Measurements from ENCODE around the gene TEX53.

Gene TEX53

DNA sequence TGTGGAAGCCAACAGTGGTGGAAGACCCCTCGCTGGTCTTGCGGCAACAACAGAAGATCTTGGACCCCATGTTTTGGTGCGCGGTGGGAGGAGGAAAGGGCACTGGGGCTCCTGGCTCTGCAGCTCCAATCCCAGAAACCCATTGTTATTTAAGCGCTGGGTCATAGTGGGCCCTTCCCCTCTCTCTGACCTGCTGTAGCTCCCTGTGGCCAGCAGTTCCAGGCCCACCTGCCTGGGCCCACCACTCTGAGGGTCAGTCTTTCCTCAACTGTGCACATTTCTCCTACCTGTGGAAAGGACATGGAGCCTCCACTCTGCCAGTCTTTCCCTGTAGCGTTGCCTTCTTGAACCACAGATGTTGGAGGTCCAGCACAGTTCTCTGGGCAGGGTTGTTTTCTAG lies at the start of gene TEX53:
TSS of gene TEX53 (minus strand) at position 101 of the 400 bp plus-strand sequence. CDS start at position 70, 31 bp downstream.
- DNase-seq: no peak

DNA sequence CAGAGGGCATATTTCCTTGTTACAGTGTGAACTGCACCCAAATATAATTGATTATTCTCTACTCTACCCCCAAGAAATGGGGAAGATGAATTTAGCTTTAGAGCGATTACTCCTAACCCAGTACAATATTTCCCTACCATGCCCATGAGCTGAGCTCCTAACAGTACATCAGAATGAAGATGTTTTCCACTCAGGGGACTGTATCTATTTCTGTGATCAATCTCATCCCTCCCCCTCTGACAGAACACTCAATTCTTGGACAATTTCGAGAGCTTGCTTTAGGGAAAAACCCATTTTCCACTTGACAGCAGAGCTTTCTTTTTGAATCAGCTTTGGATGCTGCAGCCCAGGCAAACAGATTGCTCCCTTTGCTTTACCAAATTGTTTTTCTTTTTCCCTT lies 49.1 kb upstream of the TEX53 start:
- DNase-seq: no peak

- no peak for DNase-seq
These were observed 44.4 kb upstream of the TEX53 start for GRCh38 chr9:114701988-114702387.

DNA sequence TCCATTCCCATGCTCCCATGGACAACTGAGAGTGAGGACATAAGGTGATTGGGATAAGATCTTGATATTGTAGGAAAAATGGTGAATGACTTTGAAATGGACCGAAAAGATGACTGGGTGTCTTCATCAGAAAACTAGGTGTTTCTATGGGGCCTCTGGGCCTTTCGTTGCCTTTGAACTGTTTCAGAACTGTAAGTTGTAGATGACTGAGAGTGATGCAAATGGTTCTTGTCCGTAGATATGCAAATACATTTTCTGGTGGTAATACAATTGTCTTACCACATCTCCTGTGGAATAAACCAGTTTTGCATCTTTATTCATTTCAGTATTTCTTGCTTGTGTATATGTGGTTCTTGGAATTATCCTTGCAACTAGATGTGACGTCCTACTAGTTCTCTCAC lies 40.3 kb upstream of the TEX53 start:
- DNase-seq: peak; percentile 65

GRCh38 chr9:114696814-114697544 lies 39.4 kb upstream of the TEX53 start:
- DNase-seq: peak; percentile 84

- no peak for DNase-seq
These were observed 38.3 kb upstream of the TEX53 start for GRCh38 chr9:114695948-114696347.

DNA sequence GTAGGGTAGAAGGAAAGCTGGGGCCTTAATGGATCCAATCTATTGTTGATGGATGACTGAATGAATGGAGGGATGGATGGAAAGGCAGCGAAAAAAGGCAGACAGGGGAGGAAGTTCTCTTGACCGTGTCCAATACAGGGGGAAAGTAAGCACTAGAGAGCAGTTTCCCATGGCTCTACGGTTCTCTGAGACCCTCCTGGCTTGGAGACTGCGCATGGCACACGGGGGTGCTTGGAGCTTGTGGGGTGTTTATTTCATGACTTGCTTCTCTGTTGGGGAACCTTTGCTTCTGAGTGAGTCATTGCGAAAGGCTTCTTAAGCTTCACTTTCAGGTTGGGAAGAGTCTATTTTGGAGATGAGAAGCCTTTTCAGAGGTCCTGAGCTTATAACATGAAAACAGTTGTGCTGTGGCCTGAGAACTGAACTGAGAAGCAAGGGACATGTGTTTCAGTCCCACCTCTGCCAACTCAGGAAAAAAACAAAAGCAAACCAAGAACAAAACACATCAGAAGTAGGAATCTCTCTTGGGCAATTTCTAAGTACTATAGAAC lies 37.2 kb upstream of the TEX53 start:
- DNase-seq: peak; percentile 66

GRCh38 chr9:114694146-114694545 lies 36.5 kb upstream of the TEX53 start:
- no peak for DNase-seq

- DNase-seq: no peak
These were observed 35.7 kb upstream of the TEX53 start for GRCh38 chr9:114693248-114693855.

- peak; percentile 65 for DNase-seq
These were observed 34.3 kb upstream of the TEX53 start for GRCh38 chr9:114691956-114692295.

- DNase-seq: peak; percentile 87
These were observed 33.7 kb upstream of the TEX53 start for GRCh38 chr9:114691046-114691955.

DNA sequence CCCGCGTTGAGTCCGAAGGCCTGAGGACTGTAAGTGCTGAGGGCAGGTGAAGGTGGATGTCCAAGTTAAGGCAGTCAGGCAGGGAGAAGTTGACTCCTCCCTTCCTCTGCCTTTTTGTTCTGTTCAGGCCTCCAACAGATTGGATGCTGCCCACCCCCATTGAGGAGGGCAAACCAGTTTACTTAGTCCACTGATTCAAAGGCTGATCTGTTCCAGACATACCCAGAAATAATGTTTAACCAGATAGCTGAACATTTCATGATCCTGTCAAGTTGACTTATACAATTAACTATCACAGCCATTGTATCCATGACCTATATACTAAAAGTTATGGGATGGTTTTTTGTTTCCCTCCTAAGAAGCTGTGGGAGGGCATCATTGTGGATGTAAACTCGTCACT lies 32.7 kb upstream of the TEX53 start:
- DNase-seq: no peak

DNA sequence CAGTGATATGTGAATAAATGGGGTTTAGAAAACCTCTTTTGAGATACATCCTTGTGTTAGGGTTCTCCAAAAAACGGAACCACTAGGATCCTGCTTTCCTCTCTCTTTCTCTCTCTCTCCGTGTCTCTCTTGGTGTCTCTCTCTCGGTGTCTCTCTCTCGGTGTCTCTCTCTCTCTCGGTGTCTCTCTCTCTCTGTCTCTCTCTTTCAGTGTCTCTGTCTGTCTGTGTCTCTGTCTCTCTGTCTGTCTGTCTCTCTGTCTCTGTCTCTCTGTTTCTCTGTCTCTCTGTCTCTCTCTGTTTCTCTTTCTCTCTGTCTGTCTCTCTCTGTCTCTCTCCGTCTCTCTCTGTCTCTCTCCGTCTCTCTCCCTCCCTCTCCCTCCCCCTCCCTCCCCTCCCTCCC lies 32.2 kb upstream of the TEX53 start:
- no peak for DNase-seq

GRCh38 chr9:114688909-114689610 lies 31.5 kb upstream of the TEX53 start:
- DNase-seq: no peak

GRCh38 chr9:114688379-114688778 lies 30.8 kb upstream of the TEX53 start:
- DNase-seq: no peak

DNA sequence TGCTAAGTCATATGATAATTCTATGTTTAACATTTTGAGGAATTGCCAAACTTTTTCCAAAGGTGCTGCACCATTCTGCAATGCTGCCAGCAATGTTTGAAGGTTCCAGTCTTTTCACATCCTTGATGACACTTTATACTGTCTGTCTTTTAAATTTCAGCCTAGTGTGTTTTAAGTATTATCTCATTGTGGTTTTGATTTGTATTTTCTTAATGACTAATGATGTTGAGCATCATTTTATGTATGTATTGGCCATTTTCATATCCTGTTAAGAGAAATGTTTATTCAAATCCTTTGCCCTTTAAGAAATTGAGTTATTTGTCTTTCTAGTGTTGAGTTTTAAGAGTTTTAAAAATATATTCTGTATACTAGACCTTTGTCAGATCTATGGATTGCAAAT lies 29.4 kb upstream of the TEX53 start:
- DNase-seq: no peak

DNA sequence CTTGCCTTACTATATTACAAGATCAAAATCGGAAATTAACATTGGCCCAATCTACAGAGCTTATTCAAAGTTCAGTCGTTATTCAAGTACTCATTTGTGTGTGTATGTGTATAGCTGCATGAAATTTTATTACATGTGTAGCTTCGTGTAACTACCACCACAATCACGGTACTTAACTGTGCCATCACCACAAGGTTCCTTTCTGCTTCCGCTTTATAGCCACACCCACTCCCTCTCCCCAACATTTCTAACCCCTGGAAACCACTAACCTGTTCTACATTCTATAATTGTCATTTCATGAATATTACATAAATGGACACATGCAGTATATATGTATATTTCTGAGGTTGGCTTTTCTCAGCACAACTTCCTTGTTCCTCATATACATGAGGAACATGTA lies 28.3 kb upstream of the TEX53 start:
- no peak for DNase-seq

- peak; percentile 71 for DNase-seq
These were observed 26.4 kb upstream of the TEX53 start for GRCh38 chr9:114684036-114684435.

GRCh38 chr9:114682846-114683245 lies 25.2 kb upstream of the TEX53 start:
- no peak for DNase-seq

DNA sequence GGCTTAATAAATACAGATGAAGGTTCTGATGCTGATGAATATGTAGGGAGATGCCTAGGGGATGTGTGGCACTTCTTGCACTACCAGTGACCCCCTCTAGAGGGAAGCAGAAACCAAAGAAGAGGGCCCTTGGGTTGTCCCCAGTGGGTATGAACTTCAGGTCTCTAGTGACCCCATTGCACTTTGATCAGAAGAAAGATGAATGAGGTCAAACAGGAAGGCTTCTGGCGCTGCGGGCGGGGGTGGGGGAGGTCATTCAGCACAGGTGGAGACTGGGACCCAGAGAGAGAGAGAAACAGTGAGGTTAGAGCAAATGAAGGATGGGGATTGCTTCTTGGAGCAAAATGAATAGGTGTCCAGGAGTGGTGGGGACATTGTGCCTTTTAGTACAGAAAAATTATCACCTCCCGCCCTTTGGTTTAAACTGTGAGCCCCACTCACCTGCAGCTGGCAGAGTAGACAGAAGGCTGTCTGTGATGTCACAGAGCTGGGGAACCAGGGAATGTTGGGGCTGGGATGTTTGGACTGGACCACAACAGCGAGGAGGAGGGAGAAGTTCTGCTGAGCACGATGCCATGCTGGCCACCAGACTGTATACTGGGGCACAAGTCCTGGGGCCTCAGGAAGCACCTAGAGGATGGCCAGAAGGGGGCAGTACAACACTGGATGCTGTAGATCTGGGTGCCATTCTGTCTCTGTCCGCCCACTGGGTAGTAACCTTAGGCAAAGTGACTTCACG lies 24.2 kb upstream of the TEX53 start, which contains the start of gene TEX48:
TSS of gene TEX48 (minus strand) at position 599 of the 739 bp plus-strand sequence. CDS start 10,469 bp downstream, outside the sequence.
- peak; percentile 90 for DNase-seq

DNA sequence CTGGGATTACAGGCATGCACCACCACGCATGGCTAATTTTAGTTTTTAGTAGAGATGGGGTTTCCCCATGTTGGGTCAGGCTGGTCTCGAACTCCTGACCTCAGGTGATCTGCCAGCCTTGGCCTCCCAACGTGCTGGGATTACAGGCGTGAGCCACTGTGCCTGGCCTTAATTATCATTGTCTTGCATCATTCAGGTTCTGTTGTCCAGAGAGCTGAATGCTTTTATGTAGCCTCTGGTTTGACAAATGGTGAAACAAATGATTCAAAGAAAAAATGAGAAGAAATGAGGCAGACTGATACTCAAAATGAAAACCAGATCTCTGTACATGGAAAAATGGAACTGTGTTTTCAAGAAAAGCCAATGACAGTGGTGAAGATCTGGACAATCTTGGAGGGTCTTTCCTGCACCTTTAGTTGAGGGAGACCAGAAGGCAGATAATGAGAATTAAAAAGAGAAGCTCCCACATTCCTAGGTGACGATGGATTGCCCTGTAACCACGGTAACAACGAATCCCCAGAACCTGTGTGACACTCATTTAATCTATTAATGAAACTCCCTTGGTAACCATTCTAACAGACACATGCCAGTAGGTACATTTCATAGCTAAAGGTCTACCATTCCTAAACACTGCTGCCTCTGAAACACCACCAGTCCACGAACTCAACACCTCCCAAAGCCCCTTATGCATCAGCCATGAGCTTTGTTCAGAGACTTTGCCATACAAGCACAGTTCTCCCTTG lies 22.8 kb upstream of the TEX53 start:
- DNase-seq: no peak

Data from activated effector memory CD4-positive, alpha-beta T cell treated with anti-CD3 and anti-CD28 coated beads, Interleukin-2, amount 50 U/mL, for 16 hours (primary cell).